Upper lobe of left lung (tissue), 6 donors: Measurements from ENCODE around the gene RHOC. TPM values are rescaled to one million over a fixed set of nuclear protein-coding genes. Genes with fewer than 3 reads are reported as not detected.

Source experiments
- ATAC-seq, 2 donors: fragments of 200-7000 bp; cut with Tn5 transposase; one replicate each; pipeline ENCODE4 v1.9.1; 2022; ENCODE audit warnings: mild to moderate bottlenecking in 2 of 2, moderate library complexity in 2 of 2; ENCODE audit not compliant: low FRiP score in 2 of 2
- DNase-seq, 2 donors: peaks; one replicate each; pipeline ENCODE4 v3.0.0-alpha.2; 2019 to 2020
- H3K27ac ChIP-seq, 4 donors: fragments of 200-600 bp; sonication (generic); one replicate each; pipeline ENCODE4 v1.5.1; 2016 to 2019
- H3K27me3 ChIP-seq, 4 donors: fragments of 200-600 bp; sonication (generic); one replicate each; pipeline ENCODE4 v1.5.1; 2017 to 2019
- H3K36me3 ChIP-seq, 4 donors: fragments of 200-600 bp; sonication (generic); one replicate each; pipeline ENCODE4 v1.5.1; 2016 to 2019
- H3K4me1 ChIP-seq, 4 donors: fragments of 200-600 bp; sonication (generic); one replicate each; pipeline ENCODE4 v1.5.1; 2018 to 2019
- H3K4me3 ChIP-seq, 4 donors: fragments of 200-600 bp; sonication (generic); one replicate each; pipeline ENCODE4 v1.5.1; 2017 to 2019; ENCODE audit warnings: mild to moderate bottlenecking in 2 of 4, moderate library complexity in 1 of 4
- H3K9me3 ChIP-seq, 4 donors: fragments of 200-600 bp; sonication (generic); one replicate each; pipeline ENCODE4 v1.5.1; 2018 to 2019
- CTCF ChIP-seq, 6 experiments: fragments of 450-650 bp in 4 of 6; fragments of 200-600 bp in 2 of 6; sonication (generic) in 2 of 6; IDR thresholded peaks; one replicate each; pipeline ENCODE4 v1.5.1; 2016 to 2019; ENCODE audit warnings: antibody characterized with exemption in 6 of 6
- EP300 ChIP-seq, 4 donors: sonication (generic); formaldehyde crosslinking; IDR thresholded peaks; one replicate each; pipeline ENCODE4 v1.5.1; 2017; ENCODE audit warnings: antibody characterized with exemption in 4 of 4, control low read depth in 2 of 4
- POLR2A ChIP-seq, 4 donors: fragments of 450-650 bp; IDR thresholded peaks; one replicate each; pipeline ENCODE4 v1.5.1; 2016 to 2017; ENCODE audit warnings: antibody characterized with exemption in 4 of 4, mild to moderate bottlenecking in 2 of 4
- POLR2AphosphoS5 ChIP-seq, 2 donors: sonication (generic); formaldehyde crosslinking; IDR thresholded peaks; one replicate each; pipeline ENCODE4 v1.5.1; 2017; ENCODE audit warnings: antibody characterized with exemption in 2 of 2
- WGBS, 2 donors: methylation state at CpG; one replicate each; pipeline ENCODE4 v1.1.5; 2017 to 2018; 5-methylcytosine and 5-hydroxymethylcytosine counted together
- total RNA-seq, 6 donors: library from RNA; depleted of rRNA in 4 of 6; stranded (reverse); fragments of >200 nt in 4 of 6; gene quantifications; one replicate each; pipeline versions ENCODE4 v1.1.0 to v1.2.1, GENCODE V29; 2016 to 2021
- donor health status: DM: no; HTN: no; CAD: no; lungs with moderate emphysema.
- donor health status: DM: no; HTN: yes; CAD: no; lungs with severe emphysema.

RHOC gene
- total RNA-seq, 6 donors from 2014 or later = 80.9 to 218 (median 132) TPM

GRCh38 chr1:112665857-112666256, 41.1 kb downstream of the RHOC start:
- no peaks in the 10 kb centered on the region for H3K9me3 ChIP-seq
- no peaks in the 10 kb centered on the region for H3K27me3 ChIP-seq
- TF ChIP-seq POLR2A (IDR thresholded peaks at IDR 0.05) = no peak
- TF ChIP-seq EP300 (IDR thresholded peaks at IDR 0.05) = no peak
- no peak for TF ChIP-seq POLR2AphosphoS5 (IDR thresholded peaks at IDR 0.05)
- TF ChIP-seq CTCF (IDR thresholded peaks at IDR 0.05) = no peak
- 90 to 93% methylated on average over 3 of the region's 3 CpGs for whole genome bisulfite sequencing, 2 donors
- DNase-seq (no peak), ATAC-seq (no peak)
- H3K4me3 ChIP-seq = no peak overlapping the region
- H3K27ac ChIP-seq = no peak overlapping the region
- H3K36me3 ChIP-seq = peaks cover 29 to 94% (median 51%) of the 10 kb centered on the region in 4 donors
- no peaks in the 10 kb centered on the region for H3K4me1 ChIP-seq

- Histone ChIP-seq H3K36me3 (peaks cover 0 to 82% (median 25%) of the 10 kb centered on the region in 4 donors), H3K27me3 (no peaks in the 10 kb centered on the region), H3K4me3 (no peak overlapping the region), H3K9me3 (no peaks in the 10 kb centered on the region), H3K4me1 (no peaks in the 10 kb centered on the region), H3K27ac (no peak overlapping the region)
- TF ChIP-seq CTCF (IDR thresholded peaks at IDR 0.05) (no peak), POLR2AphosphoS5 (IDR thresholded peaks at IDR 0.05) (no peak), POLR2A (IDR thresholded peaks at IDR 0.05) (no peak), EP300 (IDR thresholded peaks at IDR 0.05) (no peak)
- 100% methylated on average over 1 of the region's 1 CpG for WGBS, 2 donors
- no peak for DNase-seq
- ATAC-seq = no peak
Observed at GRCh38 chr1:112651205-112651604, 55.7 kb downstream of the RHOC start.

Other genes with a start within 250 kb of the RHOC start
- gene WNT2B, start 198.2 kb downstream of the RHOC start, total RNA-seq = 10 to 100 TPM in 3 of 6 donors, 1 to 10 TPM in 3; 4.5 to 19.9 (median 9.5) TPM
- 10 to 100 TPM; 14.4 to 33.9 (median 16.1) TPM for gene ST7L, start 88.0 kb downstream of the RHOC start, total RNA-seq
- 100 to 1,000 TPM in 5 of 6 donors, 10 to 100 TPM in 1; 91.1 to 196 (median 128) TPM for gene CAPZA1, start 87.3 kb downstream of the RHOC start, total RNA-seq
- 100 to 1,000 TPM in 2 of 6 donors, 10 to 100 TPM in 4; 26.5 to 161 (median 56.0) TPM for gene MOV10, start 32.5 kb downstream of the RHOC start, total RNA-seq
- under 1 TPM in 5 of 6 donors, not detected in 1; 0.55 to 0.91 (median 0.74) TPM for gene PPM1J, start 8.2 kb upstream of the RHOC start, total RNA-seq
- gene SLC16A1, start 249.1 kb upstream of the RHOC start, total RNA-seq = 10 to 100 TPM in 1 of 6 donors, 1 to 10 TPM in 5; 1.4 to 13.3 (median 5.9) TPM